GM23248 (cell line): Measurements from ENCODE around the gene SH2D3A. TPM values are rescaled to one million over a fixed set of nuclear protein-coding genes. Genes with fewer than 3 reads are reported as not detected.
"Not testable (repeated sequence)": the region's sequence is repeated elsewhere in the genome, so short reads cannot be mapped to it uniquely, and the experiment has no call there.

Experiments
- DNase-seq: peaks from one replicate; pipeline ENCODE4 v3.0.0-alpha.2; 2015
- H2AFZ ChIP-seq: fragments of 200-600 bp; sonication (generic); 2 replicates; pipeline ENCODE4 v1.6.1; 2016; ENCODE audit warnings: antibody characterized with exemption
- H3F3A ChIP-seq: fragments of 200-600 bp; sonication (generic); 2 replicates; pipeline ENCODE4 v1.6.1; 2016; ENCODE audit warnings: mild to moderate bottlenecking, antibody characterized with exemption, mixed run types; ENCODE audit not compliant: insufficient read depth
- H3K27ac ChIP-seq: fragments of 200-600 bp; sonication (generic); 2 replicates; pipeline ENCODE4 v1.5.1; 2016; ENCODE audit warnings: mild to moderate bottlenecking
- H3K27me3 ChIP-seq: fragments of 200-600 bp; sonication (generic); replicated peaks from 2 replicates; pipeline ENCODE4 v1.6.1; 2016; ENCODE audit warnings: mild to moderate bottlenecking; ENCODE audit not compliant: insufficient read depth
- H3K36me3 ChIP-seq: fragments of 200-600 bp; sonication (generic); 2 replicates; pipeline ENCODE4 v1.6.1; 2016; ENCODE audit warnings: low read depth, mild to moderate bottlenecking
- H3K4me1 ChIP-seq: fragments of 200-600 bp; sonication (generic); 2 replicates; pipeline ENCODE4 v1.6.1; 2016; ENCODE audit warnings: mild to moderate bottlenecking; ENCODE audit not compliant: insufficient read depth
- H3K4me2 ChIP-seq: fragments of 200-600 bp; sonication (generic); one replicate; pipeline ENCODE4 v1.6.1; 2016; ENCODE audit warnings: mild to moderate bottlenecking; ENCODE audit not compliant: unreplicated experiment
- H3K4me3 ChIP-seq: fragments of 200-600 bp; sonication (generic); 2 replicates; pipeline ENCODE4 v1.5.1; 2016; ENCODE audit warnings: mild to moderate bottlenecking
- H3K79me2 ChIP-seq: fragments of 200-600 bp; sonication (generic); 2 replicates; pipeline ENCODE4 v1.6.1; 2016; ENCODE audit warnings: mild to moderate bottlenecking; ENCODE audit not compliant: insufficient read depth
- H3K9ac ChIP-seq: fragments of 200-600 bp; sonication (generic); 2 replicates; pipeline ENCODE4 v1.6.1; 2016; ENCODE audit warnings: mild to moderate bottlenecking
- H3K9me2 ChIP-seq: fragments of 200-600 bp; sonication (generic); 2 replicates; pipeline ENCODE4 v1.6.1; 2016; ENCODE audit warnings: mixed run types, mild to moderate bottlenecking, moderate library complexity; ENCODE audit not compliant: insufficient read depth
- H3K9me3 ChIP-seq: fragments of 200-600 bp; sonication (generic); one replicate; pipeline ENCODE4 v1.6.1; 2017; ENCODE audit warnings: low read depth
- H4K20me1 ChIP-seq: fragments of 200-600 bp; sonication (generic); 2 replicates; pipeline ENCODE4 v1.6.0; 2016; ENCODE audit not compliant: insufficient read depth
- EZH2 ChIP-seq: fragments of 200-600 bp; sonication (generic); IDR thresholded peaks from 2 replicates; pipeline ENCODE4 v1.6.1; 2018; ENCODE audit warnings: antibody characterized with exemption, mild to moderate bottlenecking; ENCODE audit not compliant: insufficient read depth, poor library complexity, severe bottlenecking
- EZH2phosphoT487 ChIP-seq: fragments of 200-600 bp; sonication (generic); IDR thresholded peaks from 2 replicates; pipeline ENCODE4 v1.6.1; 2018; ENCODE audit warnings: antibody characterized with exemption, moderate library complexity, mild to moderate bottlenecking, low read depth; ENCODE audit not compliant: insufficient read depth
- WGBS, 2 experiments: methylation state at CpG; one replicate each; pipeline ENCODE4 v1.1.6; 2015 to 2017; ENCODE audit warnings: low lambda C conversion rate in 2 of 2, low coverage in 1 of 2; ENCODE audit errors: missing lambda C conversion rate in 2 of 2; 5-methylcytosine and 5-hydroxymethylcytosine counted together
- in situ Hi-C: fragments of 300-500 bp; cut with MboI; formaldehyde crosslinking; loops from 2 replicates; pipeline ENCODE4 v1.15.0; 2020
- polyA plus RNA-seq: library from polyadenylated mRNA; unstranded; fragments of >200 nt; fragmentation: Nextera tagmentation; extraction: Ambion mirVana; gene quantifications from 2 replicates; pipeline ENCODE4 v1.2.1, GENCODE V29; 2016
- total RNA-seq: library from RNA; depleted of rRNA; stranded (reverse); fragments of >200 nt; shearing (Covaris generic); gene quantifications from 2 replicates; pipeline ENCODE4 v1.2.3, GENCODE V29; 2014

SH2D3A gene
- total and polyA plus RNA-seq, 2 experiments from 2014 or later: not detected

- DNase-seq: peak; percentile 11
- Histone ChIP-seq H3F3A (no peaks in the 10 kb centered on the region), H3K79me2 (no peaks in the 10 kb centered on the region), H3K27ac (no peak overlapping the region), H3K4me3 (no peak overlapping the region), H3K4me1 (no peaks in the 10 kb centered on the region), H2AFZ (no peak overlapping the region), H3K9ac (no peak overlapping the region), H3K9me3 (no peaks in the 10 kb centered on the region), H3K36me3 (no peaks in the 10 kb centered on the region), H3K27me3 (no peaks in the 10 kb centered on the region), H3K9me2 (no peaks in the 10 kb centered on the region), H4K20me1 (no peaks in the 10 kb centered on the region), H3K4me2 (no peak overlapping the region)
- in situ Hi-C loops: no loop called here
- TF ChIP-seq EZH2phosphoT487: no peak
- no peak for TF ChIP-seq EZH2
- 39 to 46% methylated on average over 11 of the region's 11 CpGs for WGBS, 2 experiments
Observed at GRCh38 chr19:6774821-6775707, 7.8 kb upstream of the SH2D3A start.

- no peak overlapping the region for H2AFZ ChIP-seq
- H3F3A ChIP-seq: no peaks in the 10 kb centered on the region
- no peaks in the 10 kb centered on the region for H3K79me2 ChIP-seq
- no peaks in the 10 kb centered on the region for H3K9me2 ChIP-seq
- H3K4me2 ChIP-seq: no peak overlapping the region
- no peak overlapping the region for H3K9ac ChIP-seq
- DNase-seq: no peak
- H3K27ac ChIP-seq: no peak overlapping the region
- no peaks in the 10 kb centered on the region for H4K20me1 ChIP-seq
- 28 to 41% methylated on average over 6 to 8 of the region's 8 CpGs for WGBS, 2 experiments
- no peak overlapping the region for H3K4me3 ChIP-seq
- in situ Hi-C loops: no loop called here
- H3K9me3 ChIP-seq: no peaks in the 10 kb centered on the region
- no peaks in the 10 kb centered on the region for H3K36me3 ChIP-seq
- no peak for TF ChIP-seq EZH2
- no peak for TF ChIP-seq EZH2phosphoT487
- H3K27me3 ChIP-seq: no peaks in the 10 kb centered on the region
- no peaks in the 10 kb centered on the region for H3K4me1 ChIP-seq
Observed at GRCh38 chr19:6773323-6773931, 6.2 kb upstream of the SH2D3A start.

- H3K9me2 ChIP-seq: no peaks in the 10 kb centered on the region
- H3K9me3 ChIP-seq: no peaks in the 10 kb centered on the region
- no peak overlapping the region for H3K27ac ChIP-seq
- H3K4me1 ChIP-seq: no peaks in the 10 kb centered on the region
- no peak for DNase-seq
- H3K9ac ChIP-seq: no peak overlapping the region
- H3K36me3 ChIP-seq: no peaks in the 10 kb centered on the region
- H3F3A ChIP-seq: no peaks in the 10 kb centered on the region
- no peak overlapping the region for H2AFZ ChIP-seq
- H4K20me1 ChIP-seq: no peaks in the 10 kb centered on the region
- TF ChIP-seq EZH2phosphoT487: no peak
- H3K27me3 ChIP-seq: no peaks in the 10 kb centered on the region
- 61 to 65% methylated on average over 10 to 14 of the region's 14 CpGs for WGBS, 2 experiments
- H3K4me3 ChIP-seq: no peak overlapping the region
- in situ Hi-C loops: no loop called here
- no peak overlapping the region for H3K4me2 ChIP-seq
- no peaks in the 10 kb centered on the region for H3K79me2 ChIP-seq
Observed at GRCh38 chr19:6772866-6773322, 5.7 kb upstream of the SH2D3A start.

GRCh38 chr19:6772028-6772865 is 5.0 kb upstream of the SH2D3A start, which contains the start of gene VAV1:
Gene VAV1 (plus strand): TSS chr19:6772708. CDS start chr19:6772808, 100 bp downstream.
- WGBS, 2 experiments: 76 to 82% methylated on average over 11 to 25 of the region's 25 CpGs
- Histone ChIP-seq H3K9me3 (no peaks in the 10 kb centered on the region), H3K36me3 (no peaks in the 10 kb centered on the region), H3K4me3 (no peak within 1 kb of the TSS), H3K9me2 (no peaks in the 10 kb centered on the region), H3K9ac (no peak within 1 kb of the TSS), H3K4me2 (no peak within 1 kb of the TSS), H4K20me1 (no peaks in the 10 kb centered on the region), H2AFZ (no peak within 1 kb of the TSS), H3F3A (no peaks in the 10 kb centered on the region), H3K79me2 (no peaks in the 10 kb centered on the region), H3K27ac (no peak within 1 kb of the TSS), H3K27me3 (no peaks in the 10 kb centered on the region), H3K4me1 (no peaks in the 10 kb centered on the region)
- in situ Hi-C loops: no loop called here
- DNase-seq: no peak
- TF ChIP-seq EZH2: no peak
- no peak for TF ChIP-seq EZH2phosphoT487

GRCh38 chr19:6771648-6772027 is 4.4 kb upstream of the SH2D3A start:
- H3F3A ChIP-seq, H3K79me2 ChIP-seq, H2AFZ ChIP-seq, H3K9me3 ChIP-seq, H3K9me2 ChIP-seq, H3K4me2 ChIP-seq, DNase-seq, H3K4me1 ChIP-seq, in situ Hi-C loops, H3K27ac ChIP-seq, H3K27me3 ChIP-seq, H4K20me1 ChIP-seq, H3K4me3 ChIP-seq, H3K36me3 ChIP-seq, H3K9ac ChIP-seq: not testable (repeated sequence)
- WGBS, 2 experiments: 85 to 95% methylated on average over 1 to 7 of the region's 7 CpGs
